Measurements from ENCODE around the gene INSM1. TPM values are rescaled to one million over a fixed set of nuclear protein-coding genes. Genes with fewer than 3 reads are reported as not detected.

The INSM1 gene
- total and polyA plus RNA-seq, 2 donors (not counting 3 experiments of a cell fraction or from before 2014, with no cell fraction given): not detected

- dilution Hi-C loops (cut with MboI; ENCODE audit: extremely low pct_ligation_motif_present, low sequenced_read_pairs): no loop called here
- intact Hi-C loops (cut with micrococcal nuclease): no loop called here
- POLR2A ChIA-PET: no interaction called here
- H3K27ac ChIP-seq (ENCODE audit: insufficient read depth, low read depth, low read length): no peak overlapping the region
- no peak overlapping the region for H2AFZ ChIP-seq (ENCODE audit: low read depth, low read length)
- FAIRE-seq: no peak
- no peak overlapping the region for H3K9ac ChIP-seq (replicated peaks; ENCODE audit: extremely low read depth, insufficient read depth, low read length)
- no peaks in the 10 kb centered on the region for H3K27me3 ChIP-seq (ENCODE audit: control insufficient read depth in 2 of 2, insufficient read depth in 2 of 2, low read length in 2 of 2)
- no peak overlapping the region for H3K4me2 ChIP-seq (ENCODE audit: insufficient read depth, low read length)
- H3K4me1 ChIP-seq (ENCODE audit: control insufficient read depth, extremely low read depth, insufficient read depth, low read length): no peaks in the 10 kb centered on the region
- no peak for TF ChIP-seq POLR2A (IDR thresholded peaks at IDR 0.05; ENCODE audit: low read depth, low read length)
- CTCF ChIA-PET: no interaction called here
- BruUV-seq (replicated peaks): no TSS peak
- no peaks in the 10 kb centered on the region for H3K79me2 ChIP-seq (ENCODE audit: control insufficient read depth, insufficient read depth, low read length)
- H3K9me3 ChIP-seq (replicated peaks; ENCODE audit: control insufficient read depth, insufficient read depth, low read length): no peaks in the 10 kb centered on the region
- H3K4me3 ChIP-seq (replicated peaks in 1 of 3; ENCODE audit: insufficient read depth in 1 of 3, low read depth in 1 of 3, low read length in 3 of 3): no peak overlapping the region
- DNase-seq (ENCODE audit: low read depth, low spot score): no peak
- no peaks in the 10 kb centered on the region for H4K20me1 ChIP-seq (replicated peaks; ENCODE audit: control insufficient read depth, extremely low read depth, insufficient read depth, low read length)
- H3K9me1 ChIP-seq (replicated peaks; ENCODE audit: control insufficient read depth, extremely low read depth, insufficient read depth, low read length): no peaks in the 10 kb centered on the region
- H3K36me3 ChIP-seq (ENCODE audit: control insufficient read depth in 2 of 2, extremely low read depth in 1 of 2, insufficient read depth in 2 of 2, low read length in 2 of 2): no peaks in the 10 kb centered on the region
Observed at GRCh38 chr20:20321917-20322316, 46.0 kb upstream of the INSM1 start.

- Histone ChIP-seq H2AFZ (ENCODE audit: low read depth, low read length) (no peak overlapping the region), H3K9me1 (replicated peaks; ENCODE audit: control insufficient read depth, extremely low read depth, insufficient read depth, low read length) (no peaks in the 10 kb centered on the region), H3K4me1 (ENCODE audit: control insufficient read depth, extremely low read depth, insufficient read depth, low read length) (no peaks in the 10 kb centered on the region), H3K27ac (ENCODE audit: insufficient read depth, low read depth, low read length) (no peak overlapping the region), H3K4me3 (replicated peaks in 1 of 3; ENCODE audit: insufficient read depth in 1 of 3, low read depth in 1 of 3, low read length in 3 of 3) (no peak overlapping the region), H3K79me2 (ENCODE audit: control insufficient read depth, insufficient read depth, low read length) (no peaks in the 10 kb centered on the region), H3K27me3 (ENCODE audit: control insufficient read depth in 2 of 2, insufficient read depth in 2 of 2, low read length in 2 of 2) (no peaks in the 10 kb centered on the region), H3K9me3 (replicated peaks; ENCODE audit: control insufficient read depth, insufficient read depth, low read length) (no peaks in the 10 kb centered on the region), H3K4me2 (ENCODE audit: insufficient read depth, low read length) (no peak overlapping the region), H3K9ac (replicated peaks; ENCODE audit: extremely low read depth, insufficient read depth, low read length) (no peak overlapping the region), H3K36me3 (ENCODE audit: control insufficient read depth in 2 of 2, extremely low read depth in 1 of 2, insufficient read depth in 2 of 2, low read length in 2 of 2) (no peaks in the 10 kb centered on the region), H4K20me1 (replicated peaks; ENCODE audit: control insufficient read depth, extremely low read depth, insufficient read depth, low read length) (no peaks in the 10 kb centered on the region)
- intact Hi-C loops (cut with micrococcal nuclease): no loop called here
- CTCF ChIA-PET: interaction anchor here (1.1 kb wide), 1 partner anchor 9 kb away, joined by 3 read pairs; no protein-coding TSS in a partner anchor
- TF ChIP-seq GATA2 (IDR thresholded peaks at IDR 0.05; ENCODE audit: insufficient read depth, insufficient read length, low read depth, low read length) (no peak), EZH2 (IDR thresholded peaks at IDR 0.05; ENCODE audit: borderline replicate concordance, low read depth, low read length, severe bottlenecking) (no peak), POLR2A (IDR thresholded peaks at IDR 0.05; ENCODE audit: low read depth, low read length) (no peak)
- DNase-seq (ENCODE audit: low read depth, low spot score) (no peak), FAIRE-seq (no peak)
- BruUV-seq (replicated peaks): no TSS peak
- POLR2A ChIA-PET: no interaction called here
- dilution Hi-C loops (cut with MboI; ENCODE audit: extremely low pct_ligation_motif_present, low sequenced_read_pairs): no loop called here
Observed at GRCh38 chr20:20322912-20323311, 45.0 kb upstream of the INSM1 start.

Data from endothelial cell of umbilical vein (primary cell).